GM12878 (cell line): ENCODE results near the gene TEKT3. TPM values are rescaled to one million over a fixed set of nuclear protein-coding genes. Genes with fewer than 3 reads are reported as not detected.

Experiments used
- ATAC-seq: fragments of 200-7000 bp; cut with Tn5 transposase; 3 replicates; pipeline ENCODE4 v1.9.1; 2020; ENCODE audit warnings: mild to moderate bottlenecking, moderate library complexity
- BruUV-seq: library from RNA; stranded (reverse); fragments of 400-500 nt; replicated peaks from 2 replicates; lab custom pipeline; 2021; lab: Mats Ljungman, UMichigan
- CTCF ChIA-PET: fragments of 300-600 bp; sonication (Branson Sonifier 250); formaldehyde crosslinking; extraction: SDS; loops from one replicate; lab custom pipeline; 2021; ENCODE audit warnings: inconsistent platforms; lab: Yijun Ruan, JAX
- POLR2A ChIA-PET: fragments of 350-600 bp; formaldehyde crosslinking; extraction: SDS; loops from one replicate; lab custom pipeline; 2021; ENCODE audit warnings: inconsistent platforms; lab: Charles Lee
- RAD21 ChIA-PET: fragments of 300-600 bp; sonication (Branson Sonifier 250); formaldehyde crosslinking; loops from one replicate; lab custom pipeline; 2023; ENCODE audit warnings: antibody characterized with exemption; ENCODE audit not compliant: unreplicated experiment; lab: Charles Lee
- SMC1A ChIA-PET: fragments of 300-600 bp; sonication (Branson Sonifier 250); formaldehyde crosslinking; loops from one replicate; lab custom pipeline; 2023; ENCODE audit not compliant: unreplicated experiment, uncharacterized antibody; lab: Charles Lee
- DNase-seq: peaks from one replicate; pipeline ENCODE4 v3.0.0-alpha.2; 2011; ENCODE audit warnings: low read depth, low spot score
- FAIRE-seq: peaks from 3 replicates; lab custom pipeline; 2011; peaks lifted over from hg19 to GRCh38; lab: Jason Lieb, UNC
- H2AFZ ChIP-seq: 2 replicates; pipeline ENCODE4 v1.6.0; 2011; ENCODE audit warnings: low read depth, low read length, control low read depth; ENCODE audit not compliant: control insufficient read depth
- H3K27ac ChIP-seq: 2 replicates; pipeline ENCODE4 v1.5.1; 2011; ENCODE audit warnings: control low read depth; ENCODE audit not compliant: control insufficient read depth, insufficient read depth
- H3K27me3 ChIP-seq, 2 experiments: replicated peaks in 1 of 2; 2 replicates each; pipeline versions ENCODE4 v1.6.0 to v1.6.1; 2011; ENCODE audit warnings: low read length in 1 of 2; ENCODE audit not compliant: control insufficient read depth in 2 of 2, insufficient read depth in 2 of 2
- H3K36me3 ChIP-seq, 2 experiments: 2 replicates each; pipeline ENCODE4 v1.5.1; 2011; ENCODE audit warnings: low read length in 1 of 2; ENCODE audit not compliant: control insufficient read depth in 2 of 2, insufficient read depth in 2 of 2
- H3K4me1 ChIP-seq: 2 replicates; pipeline ENCODE4 v1.6.1; 2011; ENCODE audit warnings: mild to moderate bottlenecking, low read length, moderate library complexity, mixed read lengths; ENCODE audit not compliant: control insufficient read depth, insufficient read depth
- H3K4me2 ChIP-seq: 2 replicates; pipeline ENCODE4 v1.6.0; 2011; ENCODE audit warnings: control low read depth; ENCODE audit not compliant: control insufficient read depth, insufficient read depth
- H3K4me3 ChIP-seq: fragments of 200-600 bp; sonication (generic); 2 replicates; pipeline ENCODE4 v1.5.1; 2016
- H3K79me2 ChIP-seq: 2 replicates; pipeline ENCODE4 v1.6.0; 2011; ENCODE audit warnings: low read length; ENCODE audit not compliant: control insufficient read depth, insufficient read depth
- H3K9ac ChIP-seq: 2 replicates; pipeline ENCODE4 v1.8.0; 2011; ENCODE audit warnings: low read length, control low read depth, mixed read lengths; ENCODE audit not compliant: control insufficient read depth, insufficient read depth
- H3K9me3 ChIP-seq: replicated peaks from 3 replicates; pipeline ENCODE4 v1.5.1; 2011; ENCODE audit warnings: mild to moderate bottlenecking, low read length; ENCODE audit not compliant: control insufficient read depth, insufficient read depth
- H4K20me1 ChIP-seq: 2 replicates; pipeline ENCODE4 v1.6.0; 2011; ENCODE audit not compliant: control insufficient read depth, insufficient read depth
- CHD2 ChIP-seq: IDR thresholded peaks from 2 replicates; pipeline ENCODE4 v1.6.1; 2011; ENCODE audit warnings: low read depth, low read length, improper control_type of control experiment, borderline replicate concordance
- CHD4 ChIP-seq: fragments of 200-600 bp; sonication (generic); IDR thresholded peaks from 2 replicates; pipeline ENCODE4 v1.6.1; 2016; ENCODE audit warnings: mild to moderate bottlenecking
- CREB1 ChIP-seq: IDR thresholded peaks from 2 replicates; pipeline ENCODE4 v1.6.1; 2012; ENCODE audit warnings: low read depth, mild to moderate bottlenecking, inconsistent platforms
- IKZF1 ChIP-seq: fragments of 450-650 bp; conservative IDR thresholded peaks from 2 replicates; pipeline ENCODE4 v1.6.1; 2017; ENCODE audit warnings: antibody characterized with exemption, mild to moderate bottlenecking
- IKZF2 ChIP-seq, 2 experiments: fragments of 450-650 bp; IDR thresholded peaks; 2 replicates each; pipeline ENCODE4 v1.6.1; 2017; ENCODE audit warnings: mild to moderate bottlenecking in 2 of 2, moderate library complexity in 2 of 2
- NR2F1 ChIP-seq: fragments of 450-650 bp; conservative IDR thresholded peaks from 2 replicates; pipeline ENCODE4 v1.6.1; 2017; ENCODE audit warnings: mild to moderate bottlenecking
- SREBF1 ChIP-seq: IDR thresholded peaks from 2 replicates; pipeline ENCODE4 v1.6.1; 2012; ENCODE audit warnings: mild to moderate bottlenecking, low read length
- WGBS: methylation state at CpG from one replicate; pipeline ENCODE4 v1.1.6; 2016; ENCODE audit warnings: low lambda C conversion rate; ENCODE audit not compliant: insufficient replicate concordance, insufficient coverage; ENCODE audit errors: missing lambda C conversion rate; 5-methylcytosine and 5-hydroxymethylcytosine counted together
- in situ Hi-C: fragments of 300-500 bp; cut with MboI; formaldehyde crosslinking; loops from 9 replicates; pipeline ENCODE4 v1.14.3; 2018; ENCODE audit warnings: mixed read lengths
- intact Hi-C: fragments of 100-400 bp; cut with micrococcal nuclease; formaldehyde crosslinking; loops from one replicate; pipeline ENCODE4 v1.14.2; 2022; ENCODE audit not compliant: unreplicated experiment
- polyA plus RNA-seq, 11 experiments: library from polyadenylated mRNA; depleted of rRNA in 4 of 11; unstranded in 6 of 11; stranded (reverse) in 5 of 11; fragments of >200 nt; fragmentation: Nextera tagmentation in 4 of 11; fragmentation: Illumina TruSeq in 1 of 11; extraction: Ambion mirVana in 4 of 11; extraction: Trizol in 1 of 11; gene quantifications; 1 replicate in 1 of 11; 2 replicates in 10 of 11; pipeline versions ENCODE4 v1.2.1 to v1.2.3, GENCODE V29; 2011 to 2016; ENCODE audit warnings: inconsistent platforms in 2 of 11, missing spikeins in 2 of 11, low read depth in 1 of 11
- total RNA-seq, 4 experiments: library from RNA; depleted of rRNA in 3 of 4; stranded (reverse); fragments of >200 nt in 3 of 4; fragmentation: Illumina TruSeq in 1 of 4; extraction: Trizol in 1 of 4; gene quantifications; 2 replicates each; pipeline versions ENCODE4 v1.2.1 to v1.2.3, GENCODE V29; 2013 to 2021
- TF ChIP-seq, protein P1 (sequence below): fragments of 150-350 bp; IDR thresholded peaks from 2 replicates; pipeline ENCODE4 v1.6.1; 2016; ENCODE audit warnings: low read depth, low read length
- TF ChIP-seq, protein P2 (sequence below): fragments of 450-650 bp; IDR thresholded peaks from 2 replicates; pipeline ENCODE4 v1.6.1; 2014; ENCODE audit warnings: mild to moderate bottlenecking
- TF ChIP-seq, protein P3 (sequence below): IDR thresholded peaks from 2 replicates; pipeline ENCODE4 v1.6.1; 2012; ENCODE audit warnings: mild to moderate bottlenecking, low read depth, low read length

The TEKT3 gene
- total and polyA plus RNA-seq, 10 of the 15 experiments (the other 5 are each of a cell fraction or from before 2014, with no cell fraction given): 0.15 TPM; not detected in 9

DNA sequence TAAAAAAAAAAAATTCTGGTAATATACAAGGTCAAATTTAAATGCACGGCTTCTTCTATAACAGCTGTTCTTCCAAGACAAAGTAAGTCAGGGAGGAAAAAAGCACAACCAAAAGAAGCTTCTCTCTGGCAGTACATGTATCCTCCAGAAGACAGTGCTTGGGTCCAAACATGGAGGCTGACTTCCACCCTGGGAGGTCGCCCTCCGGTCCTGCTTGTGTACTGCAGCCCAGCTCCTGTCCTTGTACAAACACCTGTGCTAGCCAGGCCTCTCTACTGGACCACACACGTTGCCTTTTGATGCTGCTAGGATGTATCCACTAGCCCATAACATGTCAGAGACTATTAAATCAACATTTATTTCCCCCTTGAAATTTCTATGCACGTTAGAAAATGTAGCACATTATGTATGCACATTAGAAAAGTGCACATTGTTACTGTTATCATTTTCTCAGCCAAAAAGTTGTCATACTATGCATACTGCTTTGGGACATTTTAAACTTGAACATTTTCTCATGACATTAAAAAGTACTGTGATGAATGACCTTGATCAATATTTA is 21.9 kb downstream of the TEKT3 start (continued):
- TF ChIP-seq, protein P1, sequence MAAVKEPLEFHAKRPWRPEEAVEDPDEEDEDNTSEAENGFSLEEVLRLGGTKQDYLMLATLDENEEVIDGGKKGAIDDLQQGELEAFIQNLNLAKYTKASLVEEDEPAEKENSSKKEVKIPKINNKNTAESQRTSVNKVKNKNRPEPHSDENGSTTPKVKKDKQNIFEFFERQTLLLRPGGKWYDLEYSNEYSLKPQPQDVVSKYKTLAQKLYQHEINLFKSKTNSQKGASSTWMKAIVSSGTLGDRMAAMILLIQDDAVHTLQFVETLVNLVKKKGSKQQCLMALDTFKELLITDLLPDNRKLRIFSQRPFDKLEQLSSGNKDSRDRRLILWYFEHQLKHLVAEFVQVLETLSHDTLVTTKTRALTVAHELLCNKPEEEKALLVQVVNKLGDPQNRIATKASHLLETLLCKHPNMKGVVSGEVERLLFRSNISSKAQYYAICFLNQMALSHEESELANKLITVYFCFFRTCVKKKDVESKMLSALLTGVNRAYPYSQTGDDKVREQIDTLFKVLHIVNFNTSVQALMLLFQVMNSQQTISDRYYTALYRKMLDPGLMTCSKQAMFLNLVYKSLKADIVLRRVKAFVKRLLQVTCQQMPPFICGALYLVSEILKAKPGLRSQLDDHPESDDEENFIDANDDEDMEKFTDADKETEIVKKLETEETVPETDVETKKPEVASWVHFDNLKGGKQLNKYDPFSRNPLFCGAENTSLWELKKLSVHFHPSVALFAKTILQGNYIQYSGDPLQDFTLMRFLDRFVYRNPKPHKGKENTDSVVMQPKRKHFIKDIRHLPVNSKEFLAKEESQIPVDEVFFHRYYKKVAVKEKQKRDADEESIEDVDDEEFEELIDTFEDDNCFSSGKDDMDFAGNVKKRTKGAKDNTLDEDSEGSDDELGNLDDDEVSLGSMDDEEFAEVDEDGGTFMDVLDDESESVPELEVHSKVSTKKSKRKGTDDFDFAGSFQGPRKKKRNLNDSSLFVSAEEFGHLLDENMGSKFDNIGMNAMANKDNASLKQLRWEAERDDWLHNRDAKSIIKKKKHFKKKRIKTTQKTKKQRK: no peak
- TF ChIP-seq, protein P2, sequence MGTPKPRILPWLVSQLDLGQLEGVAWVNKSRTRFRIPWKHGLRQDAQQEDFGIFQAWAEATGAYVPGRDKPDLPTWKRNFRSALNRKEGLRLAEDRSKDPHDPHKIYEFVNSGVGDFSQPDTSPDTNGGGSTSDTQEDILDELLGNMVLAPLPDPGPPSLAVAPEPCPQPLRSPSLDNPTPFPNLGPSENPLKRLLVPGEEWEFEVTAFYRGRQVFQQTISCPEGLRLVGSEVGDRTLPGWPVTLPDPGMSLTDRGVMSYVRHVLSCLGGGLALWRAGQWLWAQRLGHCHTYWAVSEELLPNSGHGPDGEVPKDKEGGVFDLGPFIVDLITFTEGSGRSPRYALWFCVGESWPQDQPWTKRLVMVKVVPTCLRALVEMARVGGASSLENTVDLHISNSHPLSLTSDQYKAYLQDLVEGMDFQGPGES: no peak
- TF ChIP-seq NR2F1 (no peak), CREB1 (no peak), IKZF1 (no peak), CHD2 (no peak), IKZF2 (IDR thresholded peaks at IDR 0.05) (no peak), CHD4 (no peak)

DNA sequence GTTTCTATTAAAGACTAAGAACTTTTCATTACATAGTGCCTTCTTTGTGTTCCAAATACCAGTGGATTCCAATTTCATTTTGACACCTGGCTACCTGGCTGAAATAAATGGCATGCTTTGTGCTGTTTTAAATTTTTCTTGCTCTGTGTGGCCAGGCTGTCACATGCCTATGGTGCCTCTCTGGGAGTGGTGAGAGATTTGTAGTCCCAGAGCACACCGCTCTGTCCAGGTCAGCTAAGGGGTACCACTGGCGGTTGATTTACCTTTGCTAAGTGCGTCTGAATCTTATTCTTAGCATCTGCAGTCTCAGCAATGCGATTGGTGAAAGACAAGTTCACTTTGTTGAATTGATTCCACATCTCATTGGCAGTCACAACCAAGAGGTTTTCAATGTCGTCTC is 29.4 kb downstream of the TEKT3 start:
- CTCF ChIA-PET: no interaction called here
- FAIRE-seq: no peak

More for the DNA sequence above, 29.4 kb downstream of the TEKT3 start:
- RAD21 ChIA-PET: no interaction called here
- 27% methylated on average over 5 of the region's 5 CpGs for WGBS
- no TSS peak for BruUV-seq
- in situ Hi-C loops (no loop called here), intact Hi-C loops (no loop called here)
- H3K4me2 ChIP-seq: no peak overlapping the region
- no peak overlapping the region for H3K9ac ChIP-seq
- H3K9me3 ChIP-seq: no peaks in the 10 kb centered on the region
- no peak overlapping the region for H2AFZ ChIP-seq
- SMC1A ChIA-PET: no interaction called here
- TF ChIP-seq, protein P3, sequence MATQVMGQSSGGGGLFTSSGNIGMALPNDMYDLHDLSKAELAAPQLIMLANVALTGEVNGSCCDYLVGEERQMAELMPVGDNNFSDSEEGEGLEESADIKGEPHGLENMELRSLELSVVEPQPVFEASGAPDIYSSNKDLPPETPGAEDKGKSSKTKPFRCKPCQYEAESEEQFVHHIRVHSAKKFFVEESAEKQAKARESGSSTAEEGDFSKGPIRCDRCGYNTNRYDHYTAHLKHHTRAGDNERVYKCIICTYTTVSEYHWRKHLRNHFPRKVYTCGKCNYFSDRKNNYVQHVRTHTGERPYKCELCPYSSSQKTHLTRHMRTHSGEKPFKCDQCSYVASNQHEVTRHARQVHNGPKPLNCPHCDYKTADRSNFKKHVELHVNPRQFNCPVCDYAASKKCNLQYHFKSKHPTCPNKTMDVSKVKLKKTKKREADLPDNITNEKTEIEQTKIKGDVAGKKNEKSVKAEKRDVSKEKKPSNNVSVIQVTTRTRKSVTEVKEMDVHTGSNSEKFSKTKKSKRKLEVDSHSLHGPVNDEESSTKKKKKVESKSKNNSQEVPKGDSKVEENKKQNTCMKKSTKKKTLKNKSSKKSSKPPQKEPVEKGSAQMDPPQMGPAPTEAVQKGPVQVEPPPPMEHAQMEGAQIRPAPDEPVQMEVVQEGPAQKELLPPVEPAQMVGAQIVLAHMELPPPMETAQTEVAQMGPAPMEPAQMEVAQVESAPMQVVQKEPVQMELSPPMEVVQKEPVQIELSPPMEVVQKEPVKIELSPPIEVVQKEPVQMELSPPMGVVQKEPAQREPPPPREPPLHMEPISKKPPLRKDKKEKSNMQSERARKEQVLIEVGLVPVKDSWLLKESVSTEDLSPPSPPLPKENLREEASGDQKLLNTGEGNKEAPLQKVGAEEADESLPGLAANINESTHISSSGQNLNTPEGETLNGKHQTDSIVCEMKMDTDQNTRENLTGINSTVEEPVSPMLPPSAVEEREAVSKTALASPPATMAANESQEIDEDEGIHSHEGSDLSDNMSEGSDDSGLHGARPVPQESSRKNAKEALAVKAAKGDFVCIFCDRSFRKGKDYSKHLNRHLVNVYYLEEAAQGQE: no peak
- TF ChIP-seq SREBF1: no peak
- H3K27me3 ChIP-seq: no peaks in the 10 kb centered on the region; a peak in 1 of 4 replicates
- no peak overlapping the region for H3K27ac ChIP-seq
- ATAC-seq (no peak), DNase-seq (no peak)
- POLR2A ChIA-PET: no interaction called here
- H3K4me1 ChIP-seq: no peaks in the 10 kb centered on the region
- H3K79me2 ChIP-seq: no peaks in the 10 kb centered on the region
- no peak overlapping the region for H3K4me3 ChIP-seq
- no peaks in the 10 kb centered on the region for H3K36me3 ChIP-seq
- no peaks in the 10 kb centered on the region for H4K20me1 ChIP-seq
